ENCODE results near the gene PDCD6IP. TPM values are rescaled to one million over a fixed set of nuclear protein-coding genes. Genes with fewer than 3 reads are reported as not detected.
"Not testable (repeated sequence)": the region's sequence is repeated elsewhere in the genome, so short reads cannot be mapped to it uniquely, and the experiment has no call there.

The PDCD6IP gene
- total RNA-seq, 1 experiment from 2014 or later, result 130 TPM

GRCh38 chr3:33831053-33831452 is 32.6 kb downstream of the PDCD6IP start:
- no peak for DNase-seq (ENCODE audit: low read depth, low spot score)
- in situ Hi-C loops (cut with HindIII; ENCODE audit: low pct_unique_long_range_greater_than_20kb, low sequenced_read_pairs), result no loop called here

GRCh38 chr3:33833408-33834095 is 35.1 kb downstream of the PDCD6IP start:
- in situ Hi-C loops (cut with HindIII; ENCODE audit: low pct_unique_long_range_greater_than_20kb, low sequenced_read_pairs), result no loop called here

GRCh38 chr3:33834096-33834453 is 35.6 kb downstream of the PDCD6IP start:
- no peak for DNase-seq (ENCODE audit: low read depth, low spot score)

More at GRCh38 chr3:33833408-33834095, 35.1 kb downstream of the PDCD6IP start:
- DNase-seq (ENCODE audit: low read depth, low spot score), result no peak

GRCh38 chr3:33837182-33837581 is 38.8 kb downstream of the PDCD6IP start:
- DNase-seq (ENCODE audit: low read depth, low spot score), result not testable (repeated sequence)

More at GRCh38 chr3:33834096-33834453, 35.6 kb downstream of the PDCD6IP start:
- in situ Hi-C loops (cut with HindIII; ENCODE audit: low pct_unique_long_range_greater_than_20kb, low sequenced_read_pairs), result no loop called here

DNA sequence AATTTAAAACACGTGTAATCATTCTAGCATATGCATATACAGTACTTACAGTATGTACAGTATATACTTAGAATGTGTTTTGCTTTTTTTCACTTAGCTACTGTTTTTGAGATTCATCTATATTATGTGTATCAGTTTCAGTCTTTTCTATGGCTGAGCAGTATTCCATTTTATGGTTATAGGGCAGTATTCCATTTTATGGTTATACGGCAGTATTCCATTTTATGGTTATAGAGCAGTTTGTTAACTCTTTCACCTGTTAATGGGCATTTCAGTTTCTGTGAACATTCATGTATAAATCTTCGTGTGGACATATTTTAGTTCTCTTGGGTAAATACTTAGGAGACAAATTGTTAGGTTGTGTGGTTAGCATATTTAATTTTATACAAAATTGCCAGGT is 40.9 kb downstream of the PDCD6IP start:
- in situ Hi-C loops (cut with HindIII; ENCODE audit: low pct_unique_long_range_greater_than_20kb, low sequenced_read_pairs), result no loop called here

More at GRCh38 chr3:33837182-33837581, 38.8 kb downstream of the PDCD6IP start:
- in situ Hi-C loops (cut with HindIII; ENCODE audit: low pct_unique_long_range_greater_than_20kb, low sequenced_read_pairs), result not testable (repeated sequence)

GRCh38 chr3:33840179-33840578 is 41.7 kb downstream of the PDCD6IP start:
- no peak for DNase-seq (ENCODE audit: low read depth, low spot score)
- in situ Hi-C loops (cut with HindIII; ENCODE audit: low pct_unique_long_range_greater_than_20kb, low sequenced_read_pairs), result no loop called here

More for the DNA sequence above, 40.9 kb downstream of the PDCD6IP start:
- no peak for DNase-seq (ENCODE audit: low read depth, low spot score)

GRCh38 chr3:33848624-33849347 is 50.4 kb downstream of the PDCD6IP start:
- in situ Hi-C loops (cut with HindIII; ENCODE audit: low pct_unique_long_range_greater_than_20kb, low sequenced_read_pairs), result no loop called here

GRCh38 chr3:33850599-33850998 is 52.2 kb downstream of the PDCD6IP start:
- DNase-seq (ENCODE audit: low read depth, low spot score); in situ Hi-C loops (cut with HindIII; ENCODE audit: low pct_unique_long_range_greater_than_20kb, low sequenced_read_pairs): not testable (repeated sequence)

More at GRCh38 chr3:33848624-33849347, 50.4 kb downstream of the PDCD6IP start:
- DNase-seq (ENCODE audit: low read depth, low spot score), result no peak

GRCh38 chr3:33855407-33855806 is 57.0 kb downstream of the PDCD6IP start:
- in situ Hi-C loops (cut with HindIII; ENCODE audit: low pct_unique_long_range_greater_than_20kb, low sequenced_read_pairs), result not testable (repeated sequence)

GRCh38 chr3:33855884-33856546 is 57.6 kb downstream of the PDCD6IP start:
- no peak for DNase-seq (ENCODE audit: low read depth, low spot score)
- in situ Hi-C loops (cut with HindIII; ENCODE audit: low pct_unique_long_range_greater_than_20kb, low sequenced_read_pairs), result no loop called here

More at GRCh38 chr3:33855407-33855806, 57.0 kb downstream of the PDCD6IP start:
- not testable (repeated sequence) for DNase-seq (ENCODE audit: low read depth, low spot score)

- DNase-seq (ENCODE audit: low read depth, low spot score); in situ Hi-C loops (cut with HindIII; ENCODE audit: low pct_unique_long_range_greater_than_20kb, low sequenced_read_pairs): not testable (repeated sequence)
These were observed 59.3 kb downstream of the PDCD6IP start for GRCh38 chr3:33857701-33858100.

DNA sequence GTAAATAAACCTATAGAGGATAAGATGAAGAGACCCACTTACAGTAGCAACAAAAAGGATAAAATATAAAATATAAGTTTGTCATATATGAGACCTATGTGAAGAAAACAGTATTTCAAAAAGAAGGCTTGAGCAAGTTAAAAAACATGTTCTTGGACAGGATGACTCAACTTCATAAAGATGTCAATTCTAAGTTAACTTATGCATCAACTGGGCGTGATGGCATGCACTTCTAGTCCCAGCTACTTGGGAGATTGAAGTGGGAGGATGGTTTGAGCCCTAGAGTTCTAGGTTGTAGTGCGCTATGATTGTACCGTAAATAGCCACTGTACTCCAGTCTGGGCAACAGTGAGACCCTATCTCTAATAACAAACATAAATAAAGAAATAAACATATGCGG is 59.7 kb downstream of the PDCD6IP start:
- no peak for DNase-seq (ENCODE audit: low read depth, low spot score)
- in situ Hi-C loops (cut with HindIII; ENCODE audit: low pct_unique_long_range_greater_than_20kb, low sequenced_read_pairs), result no loop called here

DNA sequence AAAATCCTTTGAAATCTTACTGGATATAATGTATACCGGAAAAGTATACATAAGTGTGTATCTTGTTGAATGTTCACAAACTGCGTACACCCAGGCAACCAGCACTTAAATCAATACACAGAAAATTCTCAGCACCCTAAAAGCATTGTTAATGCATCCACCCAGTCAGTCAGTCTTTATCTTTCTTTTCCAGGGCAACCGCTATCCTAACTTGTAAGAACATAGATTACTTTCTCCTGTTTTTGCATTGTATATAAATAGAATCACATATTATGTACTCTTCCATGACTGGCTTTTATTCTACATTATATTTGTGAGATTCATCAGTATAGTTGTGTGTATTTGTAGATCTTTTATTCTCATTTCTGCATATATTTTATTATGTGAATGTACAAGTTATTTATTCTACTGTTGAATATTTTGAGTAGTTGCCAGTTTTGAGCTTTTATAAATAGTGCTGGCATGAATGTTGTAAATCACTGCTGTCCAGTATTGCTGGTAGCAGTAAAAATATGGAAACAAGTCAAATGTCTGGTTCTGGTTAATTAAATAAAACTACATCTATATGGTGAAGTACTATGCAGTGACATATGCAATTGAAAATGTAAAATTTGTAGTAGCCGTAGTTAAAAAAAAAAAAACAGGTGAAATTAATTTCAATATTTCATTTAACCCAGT is 62.1 kb downstream of the PDCD6IP start:
- in situ Hi-C loops (cut with HindIII; ENCODE audit: low pct_unique_long_range_greater_than_20kb, low sequenced_read_pairs), result no loop called here
- no peak for DNase-seq (ENCODE audit: low read depth, low spot score)

DNA sequence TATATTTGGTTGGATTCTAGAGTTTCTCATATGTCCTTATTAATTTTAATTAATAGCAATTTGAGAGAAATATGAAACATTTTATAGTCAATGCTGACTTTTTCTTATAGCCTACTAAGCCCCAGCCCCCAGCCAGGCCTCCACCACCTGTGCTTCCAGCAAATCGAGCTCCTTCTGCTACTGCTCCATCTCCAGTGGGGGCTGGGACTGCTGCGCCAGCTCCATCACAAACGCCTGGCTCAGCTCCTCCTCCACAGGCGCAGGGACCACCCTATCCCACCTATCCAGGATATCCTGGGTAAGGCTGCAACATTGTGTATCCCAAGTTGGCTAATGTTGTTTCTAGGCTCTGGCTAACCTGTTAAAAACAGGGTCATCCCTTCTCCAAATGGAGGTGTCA is 66.7 kb downstream of the PDCD6IP start:
- in situ Hi-C loops (cut with HindIII; ENCODE audit: low pct_unique_long_range_greater_than_20kb, low sequenced_read_pairs), result no loop called here

DNA sequence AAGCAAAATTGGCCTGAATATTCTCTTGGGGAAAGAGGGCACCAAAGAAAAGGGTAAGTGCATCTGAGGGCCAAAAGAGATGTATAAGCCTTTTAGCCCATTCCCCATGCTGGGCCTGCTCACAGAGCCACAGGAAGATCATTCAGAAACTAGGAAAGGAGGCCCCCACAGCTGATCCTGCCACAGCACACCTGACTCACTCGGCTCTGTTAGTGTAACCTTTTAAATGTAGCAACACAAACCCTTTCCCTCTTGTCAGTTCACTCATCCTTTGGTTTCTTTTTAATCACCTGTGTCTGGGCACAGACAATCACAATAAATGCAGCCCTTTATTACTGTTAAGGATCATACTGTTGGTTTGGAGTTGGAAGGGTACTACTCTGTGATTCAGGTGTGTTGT is 69.9 kb downstream of the PDCD6IP start:
- in situ Hi-C loops (cut with HindIII; ENCODE audit: low pct_unique_long_range_greater_than_20kb, low sequenced_read_pairs), result no loop called here
- DNase-seq (ENCODE audit: low read depth, low spot score), result no peak

More for the DNA sequence above, 66.7 kb downstream of the PDCD6IP start:
- no peak for DNase-seq (ENCODE audit: low read depth, low spot score)

DNA sequence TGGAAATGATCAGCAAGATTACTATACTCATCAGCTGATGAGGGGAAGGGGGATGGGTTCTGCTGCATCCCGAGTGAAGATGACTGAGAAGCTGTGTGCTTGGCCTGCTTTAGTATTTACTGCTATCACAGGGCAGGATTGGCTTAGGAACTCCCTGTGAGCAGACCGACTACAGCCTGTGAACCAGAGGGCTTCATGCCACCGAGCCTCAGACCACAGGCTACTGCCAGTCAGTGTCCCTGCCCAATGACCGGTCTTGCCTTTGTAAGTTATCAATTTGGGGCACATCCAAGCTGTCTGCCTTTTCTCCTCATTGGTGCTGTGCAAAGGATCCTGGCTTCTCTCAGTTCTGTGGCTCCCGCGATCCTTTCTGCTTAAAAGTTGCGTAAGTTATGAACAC is 71.5 kb downstream of the PDCD6IP start:
- in situ Hi-C loops (cut with HindIII; ENCODE audit: low pct_unique_long_range_greater_than_20kb, low sequenced_read_pairs), result no loop called here
- DNase-seq (ENCODE audit: low read depth, low spot score), result no peak

GRCh38 chr3:33874815-33875214 is 76.4 kb downstream of the PDCD6IP start:
- in situ Hi-C loops (cut with HindIII; ENCODE audit: low pct_unique_long_range_greater_than_20kb, low sequenced_read_pairs), result no loop called here
- DNase-seq (ENCODE audit: low read depth, low spot score), result no peak

- in situ Hi-C loops (cut with HindIII; ENCODE audit: low pct_unique_long_range_greater_than_20kb, low sequenced_read_pairs), result no loop called here
- DNase-seq (ENCODE audit: low read depth, low spot score), result no peak
These were observed 77.2 kb downstream of the PDCD6IP start for GRCh38 chr3:33875680-33876079.

All from SK-MEL-5 (cell line).